GF-D8 (cell line): ENCODE measurements around the gene TOX2.
A peak's percentile ranks its signal among the peaks of the same experiment; 100 is the strongest.

ENCODE experiments used
- DNase-seq: peaks from one replicate; lab custom pipeline; 2025; lab: John Stamatoyannopoulos, UW

Gene TOX2

GRCh38 chr20:44075950-44076232 lies 161.2 kb downstream of the TOX2 start:
- no peak for DNase-seq

DNA sequence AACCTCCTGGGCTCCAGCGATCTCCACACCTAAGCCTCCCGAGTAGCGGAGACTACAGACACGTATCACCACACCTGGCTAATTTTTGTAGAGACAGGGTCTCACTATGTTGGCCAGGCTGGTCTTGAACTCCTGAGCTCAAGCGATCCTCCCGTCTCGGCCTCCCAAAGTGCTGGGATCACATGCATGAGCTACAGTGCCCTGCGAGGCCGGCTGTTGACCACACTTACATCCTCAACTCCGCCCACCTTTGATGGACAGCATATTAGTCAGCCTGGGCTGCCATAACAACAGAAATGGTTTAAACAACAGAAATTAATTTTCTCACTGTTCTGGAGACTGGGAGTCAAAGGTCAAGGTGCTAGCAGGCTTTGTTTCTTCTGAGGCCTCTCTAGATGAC lies 164.6 kb downstream of the TOX2 start:
- DNase-seq = no peak

- DNase-seq = no peak
Measured at GRCh38 chr20:44080064-44080463, 165.4 kb downstream of the TOX2 start.

GRCh38 chr20:44080646-44081267 lies 166.1 kb downstream of the TOX2 start:
- peak; percentile 18 for DNase-seq

DNA sequence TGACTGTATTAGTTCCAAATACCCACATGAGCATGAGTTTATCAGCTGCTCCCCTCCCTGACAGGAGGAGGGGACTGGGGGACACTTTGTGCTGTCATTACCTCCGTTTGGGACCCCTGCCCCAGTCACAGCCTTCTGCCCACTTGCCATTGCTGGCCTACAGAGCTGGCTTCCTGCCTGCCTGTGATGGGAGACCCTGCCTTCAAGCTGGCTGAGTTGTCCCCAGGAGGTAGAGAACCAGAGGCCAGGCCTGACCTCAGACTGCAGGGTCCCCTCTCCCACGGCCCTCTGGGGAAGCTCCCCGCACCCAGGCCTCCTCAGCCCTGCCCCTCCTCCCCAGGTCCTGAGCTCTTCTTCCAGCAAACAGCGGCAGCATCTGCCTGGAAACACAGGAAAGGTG lies 166.8 kb downstream of the TOX2 start:
- no peak for DNase-seq

DNA sequence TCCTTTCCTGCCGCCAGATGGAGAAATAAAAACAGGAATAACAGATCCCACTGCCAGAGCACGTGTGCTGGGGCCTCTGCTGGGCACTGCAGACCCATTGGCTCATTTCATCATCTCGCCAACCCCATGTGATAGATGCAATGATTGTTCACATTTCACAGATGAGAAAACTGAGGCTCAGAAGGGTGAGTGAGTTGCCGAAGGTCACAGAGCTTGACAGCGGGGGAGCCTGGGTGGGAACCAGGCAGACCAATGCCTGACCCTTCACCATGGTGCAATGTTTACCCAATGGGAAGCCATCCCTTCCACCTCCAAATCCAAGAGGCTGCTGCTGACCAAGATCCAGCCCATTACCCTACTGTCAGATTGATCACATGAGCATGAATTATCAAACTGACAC lies 167.2 kb downstream of the TOX2 start:
- no peak for DNase-seq

DNA sequence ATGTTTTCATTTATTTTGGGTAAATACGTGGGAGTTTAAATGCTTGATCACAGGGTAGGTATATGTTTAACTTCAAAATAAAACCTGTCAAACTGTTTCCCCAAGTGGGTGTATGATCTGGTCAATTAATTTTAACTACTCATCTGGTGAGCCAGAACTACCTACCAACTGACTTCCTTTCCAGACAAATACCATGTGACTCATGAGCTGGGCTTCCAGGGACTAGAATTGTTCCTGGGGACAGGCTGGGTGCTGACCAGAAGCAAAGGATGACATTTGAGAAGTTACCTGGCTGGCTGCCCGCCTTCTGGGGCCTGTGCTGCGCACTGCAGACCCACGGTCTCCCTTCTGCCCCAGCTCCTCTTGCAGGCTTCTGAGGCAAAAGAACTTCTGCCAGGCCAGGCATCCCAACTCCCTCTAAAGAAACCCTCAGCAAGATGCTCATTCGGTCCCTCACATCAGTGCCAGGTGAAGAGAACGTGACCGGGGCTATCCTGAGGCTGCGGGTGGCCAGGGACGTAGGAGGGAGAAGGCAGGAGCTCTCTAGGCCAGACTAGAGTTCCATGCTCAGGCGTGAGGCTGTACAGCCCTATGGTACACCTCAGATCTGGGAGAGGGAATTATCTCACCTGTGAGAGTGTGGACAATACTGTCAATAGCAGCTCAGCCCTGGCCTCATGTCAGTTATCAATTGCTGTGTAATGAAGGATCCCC lies 168.7 kb downstream of the TOX2 start:
- DNase-seq = no peak

DNA sequence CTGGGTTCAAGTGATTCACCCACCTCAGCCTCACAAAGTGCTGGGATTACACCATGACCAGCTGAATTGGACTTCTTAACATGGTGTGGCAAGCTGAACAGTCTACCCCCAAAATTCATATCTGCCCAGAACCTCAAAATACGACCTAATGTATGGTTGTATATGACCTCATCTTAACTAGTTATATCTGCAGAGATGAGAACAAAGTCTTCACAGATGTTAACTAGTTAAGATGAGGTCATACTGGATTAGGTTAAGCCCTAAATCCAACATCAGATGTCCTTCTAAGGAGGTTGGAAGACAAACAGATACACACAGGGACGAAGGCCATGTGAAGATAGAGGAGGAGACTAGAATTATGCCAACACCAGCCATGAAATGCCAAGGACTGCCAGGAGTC lies 169.8 kb downstream of the TOX2 start:
- DNase-seq = no peak

DNA sequence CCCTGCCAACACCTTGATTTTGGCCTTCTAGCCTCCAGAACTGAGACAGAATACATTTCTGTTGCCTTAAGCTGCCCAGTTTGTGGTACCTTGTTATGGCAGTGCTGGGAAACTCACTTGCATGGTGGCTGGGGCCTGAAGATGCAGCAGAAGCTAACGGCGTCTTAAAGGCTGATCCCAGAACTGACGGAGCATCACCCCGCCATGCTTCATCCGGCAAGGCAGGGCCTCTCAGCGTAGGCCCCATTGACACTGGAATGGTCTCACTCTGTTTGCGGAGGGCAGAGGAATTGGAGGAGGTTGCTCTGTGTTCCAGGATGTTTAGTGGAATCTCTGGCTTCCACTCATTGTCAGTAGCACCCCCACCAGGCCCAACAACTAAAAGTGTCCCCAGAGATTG lies 170.2 kb downstream of the TOX2 start:
- DNase-seq = no peak

DNA sequence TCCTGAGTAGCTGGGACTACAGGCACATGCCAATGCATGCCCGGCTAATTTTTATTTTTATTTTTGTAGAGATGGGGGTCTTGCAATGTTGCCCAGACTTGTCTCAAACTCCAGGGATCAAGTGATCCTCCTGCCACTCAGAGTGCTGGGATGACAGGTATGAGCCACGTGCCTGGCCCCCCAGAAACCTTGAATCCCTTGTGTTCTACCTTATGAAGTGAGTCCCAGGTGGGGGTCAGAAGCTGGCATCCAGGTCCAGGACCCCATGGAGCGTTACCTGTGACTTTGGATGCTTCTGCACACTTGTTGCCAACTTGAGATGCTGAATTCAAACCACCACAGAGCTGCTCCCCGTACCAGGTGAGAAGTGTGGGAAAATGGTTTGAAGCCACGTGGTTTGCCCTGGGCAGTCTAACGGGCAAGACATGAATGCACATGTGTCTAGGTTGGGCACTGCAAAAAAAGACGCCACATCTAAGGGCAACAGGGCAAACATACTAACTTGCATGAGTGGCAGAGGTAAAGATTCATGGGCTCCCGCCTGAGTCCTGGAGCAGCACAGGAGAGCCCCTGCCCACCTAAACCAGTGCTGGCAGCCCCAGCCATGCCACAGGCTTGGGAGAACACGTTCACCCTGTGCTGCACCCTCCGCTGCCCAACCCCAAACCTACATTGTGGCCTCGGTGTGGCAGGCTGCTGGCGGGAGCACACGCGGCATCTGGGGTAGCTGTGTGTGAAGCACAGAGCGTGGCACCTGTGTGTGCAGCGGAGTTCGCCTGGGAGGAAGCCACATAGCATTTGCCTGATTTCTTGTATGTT lies 171.2 kb downstream of the TOX2 start:
- DNase-seq = no peak

DNA sequence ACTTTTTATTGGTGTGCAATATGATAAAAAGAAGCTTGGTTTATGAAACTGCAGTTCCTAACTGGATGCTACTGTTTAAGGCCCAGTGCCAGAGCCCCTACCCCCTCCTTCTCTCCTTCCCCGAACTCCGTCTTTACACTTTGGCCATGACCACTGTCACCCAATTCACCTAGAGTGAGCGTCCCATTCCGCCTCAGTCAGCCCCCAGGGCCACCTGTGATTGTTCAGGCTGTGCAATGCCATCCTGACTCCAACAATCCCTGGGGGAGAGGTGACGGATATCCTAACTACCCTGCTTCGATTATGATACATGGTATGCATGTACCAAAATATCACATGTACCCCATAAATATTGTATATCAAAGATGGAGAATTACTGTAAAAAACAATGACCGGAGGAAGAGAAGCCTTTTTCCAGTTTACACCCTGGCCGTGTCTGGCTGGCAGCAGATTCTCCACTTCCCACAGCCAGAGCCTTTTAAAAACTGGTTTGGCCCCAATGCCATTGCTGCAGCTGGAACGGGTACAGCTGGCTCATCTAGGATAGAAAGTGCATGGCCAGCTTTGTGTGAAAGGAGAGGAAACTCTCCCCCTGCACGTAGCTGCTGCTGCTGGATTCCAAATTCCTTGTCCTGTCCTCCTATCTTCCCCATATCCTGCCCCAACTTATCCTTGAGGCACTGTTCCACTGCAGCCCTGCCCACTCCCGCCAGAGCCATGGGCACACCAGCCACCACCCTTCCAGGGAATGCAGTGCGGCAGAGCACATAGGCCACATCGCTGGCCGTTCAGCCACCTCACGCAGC lies 172.6 kb downstream of the TOX2 start:
- no peak for DNase-seq

DNA sequence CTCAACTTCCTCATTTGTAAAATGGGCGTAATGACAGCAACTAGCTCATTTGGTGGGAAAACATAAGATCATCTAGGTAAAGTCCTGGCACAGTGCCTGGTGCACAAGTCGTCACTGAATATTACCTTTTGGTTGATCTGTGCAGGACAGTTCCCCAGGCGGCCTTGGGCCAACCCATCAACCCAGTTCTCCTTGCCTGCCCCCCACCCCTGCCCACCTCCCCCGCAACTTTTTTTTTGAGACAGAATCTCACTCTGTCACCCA lies 173.1 kb downstream of the TOX2 start:
- DNase-seq = no peak

DNA sequence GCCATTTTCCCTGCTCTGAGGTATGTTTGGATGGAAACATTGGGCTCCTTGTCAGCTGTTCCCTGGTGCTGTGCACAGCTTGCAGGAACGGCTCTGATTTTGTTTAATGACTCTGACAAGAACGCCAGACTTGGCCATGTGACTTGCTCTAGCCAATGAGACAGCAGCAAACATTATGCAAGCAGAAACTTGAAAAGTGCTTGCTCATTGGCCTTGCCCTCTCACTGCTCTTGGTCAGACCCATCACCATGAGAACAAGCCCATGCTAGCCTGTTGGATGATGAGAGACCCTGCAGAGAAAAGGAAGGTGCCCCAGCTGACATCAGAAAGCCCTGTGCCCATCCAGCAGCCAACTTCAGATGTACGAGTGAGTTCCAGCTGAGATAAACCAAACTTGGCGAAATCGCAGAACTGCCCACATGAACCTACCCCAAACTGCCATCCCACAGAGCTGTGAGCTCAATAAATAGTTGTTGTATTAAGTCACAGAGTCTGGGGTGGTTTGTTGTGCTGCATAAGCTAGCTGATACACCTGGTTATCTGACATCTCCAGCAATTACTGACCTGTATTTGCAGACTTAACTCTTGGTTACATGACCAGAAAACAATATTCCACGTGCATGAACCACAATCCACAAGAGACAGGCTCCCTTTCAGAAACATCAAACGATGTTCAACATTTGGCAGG lies 175.5 kb downstream of the TOX2 start:
- DNase-seq = no peak

DNA sequence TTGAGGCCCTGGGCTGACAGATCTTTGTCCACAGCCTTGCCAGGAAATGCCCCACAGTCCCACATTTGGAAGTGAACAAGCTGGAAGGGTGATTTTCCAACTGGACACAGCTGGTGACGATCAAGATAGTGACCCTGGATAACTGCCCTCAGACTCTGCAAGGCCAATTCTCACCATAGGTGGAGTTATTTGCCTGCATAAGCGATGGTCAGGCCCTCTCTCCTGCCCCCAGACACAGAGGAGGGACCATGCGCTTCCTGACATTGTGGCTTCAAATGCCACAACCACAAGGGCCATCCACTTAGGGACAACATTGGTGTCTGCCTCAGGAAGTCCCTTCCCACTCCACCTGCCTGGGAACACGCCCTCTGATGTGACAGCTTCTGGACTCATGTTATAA lies 176.4 kb downstream of the TOX2 start:
- DNase-seq = no peak

- no peak for DNase-seq
Measured at GRCh38 chr20:44092551-44093248, 178.0 kb downstream of the TOX2 start.

- no peak for DNase-seq
Measured at GRCh38 chr20:44093249-44093582, 178.6 kb downstream of the TOX2 start.

DNA sequence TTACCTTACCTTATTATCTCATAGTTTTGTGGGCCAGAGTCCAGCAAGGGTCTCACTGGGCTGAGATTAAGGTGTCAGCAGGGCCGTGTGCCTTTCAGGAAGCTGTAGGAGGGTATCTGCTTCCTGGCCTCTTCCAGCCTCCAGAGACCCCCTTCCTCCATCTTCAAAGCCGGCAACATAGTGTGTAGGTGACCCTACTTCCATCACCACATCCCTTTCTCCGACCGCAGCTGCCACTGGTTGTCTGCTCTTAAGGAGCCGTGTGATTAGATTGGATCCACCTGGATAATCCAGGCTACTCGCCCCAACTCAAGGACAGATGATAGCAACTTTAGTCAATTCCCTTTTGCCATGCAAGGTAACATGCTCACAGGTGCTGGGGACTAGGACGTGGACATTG lies 181.2 kb downstream of the TOX2 start:
- no peak for DNase-seq

DNA sequence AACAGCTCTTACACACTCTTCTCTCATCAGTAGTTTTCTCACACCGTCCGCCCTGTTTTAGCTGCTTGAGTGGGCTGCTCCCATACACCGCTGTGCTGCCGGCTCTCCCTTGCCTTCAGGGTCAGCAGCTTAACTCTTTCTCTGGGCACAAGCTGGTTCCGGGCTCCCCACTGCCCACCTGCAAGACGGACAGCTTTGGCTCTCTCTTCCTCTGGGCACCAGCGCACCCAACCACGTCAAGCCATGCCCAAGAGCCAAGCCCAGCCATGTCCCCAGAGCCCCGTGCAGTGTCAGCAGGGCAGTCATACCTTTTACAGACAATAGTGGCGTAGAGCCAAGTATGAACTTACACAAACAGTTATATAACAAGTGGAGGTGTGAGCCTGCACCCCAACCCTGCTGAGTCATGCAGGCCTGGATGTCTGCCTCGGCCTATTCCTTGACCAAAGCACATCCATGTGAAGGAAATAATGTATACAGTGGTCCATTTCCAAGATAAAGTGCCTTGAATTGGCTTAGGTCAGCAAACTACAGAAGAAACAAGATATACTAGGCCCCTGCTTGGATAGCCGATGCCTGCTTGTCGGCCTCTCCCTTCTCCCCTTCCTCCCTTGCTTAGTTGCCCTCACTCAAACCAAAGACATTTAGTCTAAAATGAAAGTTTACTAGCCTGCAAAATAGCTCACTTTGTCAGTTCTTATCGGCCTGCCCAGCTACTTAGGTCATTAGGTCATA lies 183.0 kb downstream of the TOX2 start:
- no peak for DNase-seq

- DNase-seq = no peak
Measured at GRCh38 chr20:44098256-44098630, 183.6 kb downstream of the TOX2 start.

GRCh38 chr20:44098657-44099056 lies 184.0 kb downstream of the TOX2 start:
- no peak for DNase-seq

- no peak for DNase-seq
Measured at GRCh38 chr20:44099832-44100231, 185.2 kb downstream of the TOX2 start.
